ENCODE data around the gene LY6G6D.

- TF ChIP-seq ZNF384 (IDR thresholded peaks at IDR 0.05) (no peak), SP1 (IDR thresholded peaks at IDR 0.05) (no peak), NFRKB (IDR thresholded peaks at IDR 0.05) (no peak), ELF4 (IDR thresholded peaks at IDR 0.05) (no peak), BHLHE40 (IDR thresholded peaks at IDR 0.05; ENCODE audit: borderline replicate concordance) (no peak), FOXK2 (IDR thresholded peaks at IDR 0.05) (no peak), FOXA1 (IDR thresholded peaks at IDR 0.05) (no peak), SUZ12 (IDR thresholded peaks at IDR 0.05) (no peak), FOXM1 (IDR thresholded peaks at IDR 0.05; ENCODE audit: borderline replicate concordance) (no peak)
These were observed 33.9 kb upstream of the LY6G6D start for GRCh38 chr6:31681135-31681671.
